Tibial artery (tissue), 4 donors: ENCODE results near the gene HBG2.

Experiments used
- DNase-seq, 2 donors: peaks; one replicate each; pipeline ENCODE4 v3.0.0-alpha.2; 2019
- H3K27ac ChIP-seq, 2 donors: fragments of 200-600 bp; sonication (generic) in 1 of 2; 1 replicate in 1 of 2; 2 replicates in 1 of 2; pipeline ENCODE4 v1.5.1; 2018 to 2019; ENCODE audit warnings: mild to moderate bottlenecking in 1 of 2
- H3K27me3 ChIP-seq, 2 donors: fragments of 200-600 bp; sonication (generic) in 1 of 2; one replicate each; pipeline versions ENCODE4 v1.5.1 to v1.6.0; 2016 to 2019
- H3K36me3 ChIP-seq, 3 donors: fragments of 200-600 bp; sonication (generic) in 2 of 3; one replicate each; pipeline ENCODE4 v1.5.1; 2016 to 2019; ENCODE audit warnings: mild to moderate bottlenecking in 2 of 3
- H3K4me1 ChIP-seq, 4 donors: fragments of 200-600 bp; sonication (generic) in 2 of 4; 1 replicate in 3 of 4; 2 replicates in 1 of 4; pipeline ENCODE4 v1.5.1; 2016 to 2019
- H3K4me3 ChIP-seq, 2 donors: fragments of 200-600 bp; sonication (generic) in 1 of 2; 1 replicate in 1 of 2; 2 replicates in 1 of 2; pipeline ENCODE4 v1.5.1; 2018 to 2019; ENCODE audit warnings: mild to moderate bottlenecking in 2 of 2
- H3K9me3 ChIP-seq, 3 donors: fragments of 200-600 bp; sonication (generic) in 1 of 3; one replicate each; pipeline ENCODE4 v1.5.1; 2016 to 2019
- CTCF ChIP-seq, 2 experiments: fragments of 200-600 bp in 1 of 2; fragments of 450-650 bp in 1 of 2; IDR thresholded peaks; one replicate each; pipeline ENCODE4 v1.5.1; 2017 to 2019; ENCODE audit warnings: antibody characterized with exemption in 2 of 2, mild to moderate bottlenecking in 1 of 2, moderate library complexity in 1 of 2
- intact Hi-C: fragments of 100-400 bp; cut with DNase I; formaldehyde crosslinking; loops from one replicate; pipeline ENCODE4 v1.15.0; 2023; ENCODE audit warnings: low total_unique reads

The HBG2 gene

GRCh38 chr11:5279471-5280090 is 25.0 kb upstream of the HBG2 start:
- peaks cover 0 to 8% (median 0%) of the 10 kb centered on the region in 4 donors for H3K4me1 ChIP-seq
- H3K36me3 ChIP-seq = no peaks in the 10 kb centered on the region
- DNase-seq = no peak
- no peak overlapping the region for H3K4me3 ChIP-seq
- no peak overlapping the region for H3K27ac ChIP-seq
- no peaks in the 10 kb centered on the region for H3K9me3 ChIP-seq
- intact Hi-C loops = no loop called here
- no peaks in the 10 kb centered on the region for H3K27me3 ChIP-seq
- no peak for TF ChIP-seq CTCF (IDR thresholded peaks at IDR 0.05)

- peaks cover 0 to 8% (median 0%) of the 10 kb centered on the region in 4 donors for H3K4me1 ChIP-seq
- no peaks in the 10 kb centered on the region for H3K27me3 ChIP-seq
- intact Hi-C loops = no loop called here
- no peak overlapping the region for H3K4me3 ChIP-seq
- DNase-seq = no peak
- H3K9me3 ChIP-seq = no peaks in the 10 kb centered on the region
- no peak overlapping the region for H3K27ac ChIP-seq
- H3K36me3 ChIP-seq = no peaks in the 10 kb centered on the region
- no peak for TF ChIP-seq CTCF (IDR thresholded peaks at IDR 0.05)
Measured at GRCh38 chr11:5277807-5278382, 23.3 kb upstream of the HBG2 start.

GRCh38 chr11:5276697-5277096 is 22.1 kb upstream of the HBG2 start:
- Histone ChIP-seq H3K36me3 (no peaks in the 10 kb centered on the region), H3K4me1 (peaks cover 0 to 8% (median 0%) of the 10 kb centered on the region in 4 donors), H3K9me3 (no peaks in the 10 kb centered on the region), H3K27ac (no peak overlapping the region), H3K27me3 (no peaks in the 10 kb centered on the region), H3K4me3 (no peak overlapping the region)
- no peak for DNase-seq
- no peak for TF ChIP-seq CTCF (IDR thresholded peaks at IDR 0.05)
- intact Hi-C loops = no loop called here

GRCh38 chr11:5275369-5276110 is 21.0 kb upstream of the HBG2 start:
- intact Hi-C loops = no loop called here
- no peaks in the 10 kb centered on the region for H3K9me3 ChIP-seq
- no peak for TF ChIP-seq CTCF (IDR thresholded peaks at IDR 0.05)
- no peak overlapping the region for H3K4me3 ChIP-seq
- H3K27ac ChIP-seq = no peak overlapping the region
- H3K4me1 ChIP-seq = peaks cover 0 to under 1% (median 0%) of the 10 kb centered on the region in 4 donors
- H3K27me3 ChIP-seq = no peaks in the 10 kb centered on the region
- H3K36me3 ChIP-seq = no peaks in the 10 kb centered on the region
- no peak for DNase-seq

- H3K27me3 ChIP-seq = no peaks in the 10 kb centered on the region
- no peak for DNase-seq
- intact Hi-C loops = no loop called here
- H3K36me3 ChIP-seq = no peaks in the 10 kb centered on the region
- no peaks in the 10 kb centered on the region for H3K9me3 ChIP-seq
- H3K4me1 ChIP-seq = no peaks in the 10 kb centered on the region
- no peak overlapping the region for H3K4me3 ChIP-seq
- H3K27ac ChIP-seq = no peak overlapping the region
- TF ChIP-seq CTCF (IDR thresholded peaks at IDR 0.05) = no peak
Measured at GRCh38 chr11:5274395-5274794, 19.8 kb upstream of the HBG2 start.
